Osteocyte (in vitro differentiated cells): ENCODE results near the gene EIPR1. TPM values are rescaled to one million over a fixed set of nuclear protein-coding genes. Genes with fewer than 3 reads are reported as not detected.

ENCODE experiments used
- DNase-seq: peaks from one replicate; pipeline ENCODE4 v3.0.0; 2021; ENCODE audit warnings: mixed read lengths; ENCODE audit not compliant: unreplicated experiment; ENCODE audit errors: extremely low spot score
- H3K27ac Mint-ChIP-seq: one replicate; pipeline ENCODE4 v1.8.0; 2021; ENCODE audit warnings: mild to moderate bottlenecking, mixed read lengths; ENCODE audit not compliant: unreplicated experiment
- H3K27me3 Mint-ChIP-seq: one replicate; pipeline ENCODE4 v1.8.0; 2021; ENCODE audit warnings: mixed read lengths; ENCODE audit not compliant: unreplicated experiment
- H3K36me3 Mint-ChIP-seq: one replicate; pipeline ENCODE4 v1.8.0; 2021; ENCODE audit warnings: mixed read lengths; ENCODE audit not compliant: unreplicated experiment
- H3K4me1 Mint-ChIP-seq: one replicate; pipeline ENCODE4 v1.8.0; 2021; ENCODE audit warnings: mixed read lengths; ENCODE audit not compliant: unreplicated experiment
- H3K4me3 Mint-ChIP-seq: one replicate; pipeline ENCODE4 v1.8.0; 2021; ENCODE audit warnings: mild to moderate bottlenecking, moderate library complexity, mixed read lengths; ENCODE audit not compliant: unreplicated experiment
- H3K9me3 Mint-ChIP-seq: one replicate; pipeline ENCODE4 v1.8.0; 2021; ENCODE audit warnings: mixed read lengths; ENCODE audit not compliant: unreplicated experiment
- total RNA-seq: library from RNA; stranded (reverse); gene quantifications from 2 replicates; pipeline ENCODE4 v1.2.1, GENCODE V29; 2021
- TF ChIP-seq, protein P1 (sequence below): fragments of 200-600 bp; sonication (generic); IDR thresholded peaks from 2 replicates; pipeline ENCODE4 v1.5.0; 2021; ENCODE audit warnings: antibody characterized with exemption, mild to moderate bottlenecking, moderate library complexity

Gene EIPR1
- total RNA-seq, 1 donor from 2014 or later = 19.9 TPM

GRCh38 chr2:3387011-3387410, 9.4 kb upstream of the EIPR1 start:
- Mint-ChIP-seq H3K36me3 (peaks cover 28% of the 10 kb centered on the region), H3K27me3 (no peaks in the 10 kb centered on the region), H3K27ac (peak overlapping the region; percentile 77), H3K4me1 (peaks cover 12% of the 10 kb centered on the region), H3K4me3 (no peak overlapping the region), H3K9me3 (no peaks in the 10 kb centered on the region)
- no peak for DNase-seq
- TF ChIP-seq, protein P1, sequence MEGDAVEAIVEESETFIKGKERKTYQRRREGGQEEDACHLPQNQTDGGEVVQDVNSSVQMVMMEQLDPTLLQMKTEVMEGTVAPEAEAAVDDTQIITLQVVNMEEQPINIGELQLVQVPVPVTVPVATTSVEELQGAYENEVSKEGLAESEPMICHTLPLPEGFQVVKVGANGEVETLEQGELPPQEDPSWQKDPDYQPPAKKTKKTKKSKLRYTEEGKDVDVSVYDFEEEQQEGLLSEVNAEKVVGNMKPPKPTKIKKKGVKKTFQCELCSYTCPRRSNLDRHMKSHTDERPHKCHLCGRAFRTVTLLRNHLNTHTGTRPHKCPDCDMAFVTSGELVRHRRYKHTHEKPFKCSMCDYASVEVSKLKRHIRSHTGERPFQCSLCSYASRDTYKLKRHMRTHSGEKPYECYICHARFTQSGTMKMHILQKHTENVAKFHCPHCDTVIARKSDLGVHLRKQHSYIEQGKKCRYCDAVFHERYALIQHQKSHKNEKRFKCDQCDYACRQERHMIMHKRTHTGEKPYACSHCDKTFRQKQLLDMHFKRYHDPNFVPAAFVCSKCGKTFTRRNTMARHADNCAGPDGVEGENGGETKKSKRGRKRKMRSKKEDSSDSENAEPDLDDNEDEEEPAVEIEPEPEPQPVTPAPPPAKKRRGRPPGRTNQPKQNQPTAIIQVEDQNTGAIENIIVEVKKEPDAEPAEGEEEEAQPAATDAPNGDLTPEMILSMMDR = no peak

DNA sequence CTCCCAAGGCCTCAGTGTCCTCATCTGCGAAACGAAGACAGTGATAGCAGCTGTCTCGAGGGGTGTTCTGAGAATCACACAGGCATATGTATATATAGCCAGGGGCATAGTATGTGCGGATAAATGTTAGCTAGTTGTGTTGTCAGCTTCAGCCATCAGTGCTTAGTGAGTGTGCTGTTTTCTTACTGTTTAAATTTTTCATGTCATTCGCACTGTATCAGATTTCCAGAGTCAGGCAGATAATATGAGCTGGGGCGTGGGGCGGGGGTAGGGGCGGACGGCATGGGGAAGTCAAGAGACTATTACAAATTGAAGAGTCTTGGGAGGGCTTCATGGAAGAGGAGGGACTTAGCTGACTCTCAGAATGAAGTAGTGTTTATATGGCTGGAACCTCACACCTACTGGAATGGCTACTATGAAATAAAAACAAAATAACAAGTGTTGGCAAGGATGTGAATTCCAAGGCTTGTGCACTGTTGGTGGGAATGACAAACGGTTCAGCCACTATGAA, 8.9 kb upstream of the EIPR1 start:
- Mint-ChIP-seq H3K36me3 (peaks cover 32% of the 10 kb centered on the region), H3K9me3 (no peaks in the 10 kb centered on the region), H3K4me3 (no peak overlapping the region), H3K27ac (peak overlapping the region; percentile 77), H3K27me3 (no peaks in the 10 kb centered on the region), H3K4me1 (peaks cover 16% of the 10 kb centered on the region)
- TF ChIP-seq, protein P1 = no peak
- DNase-seq = no peak

DNA sequence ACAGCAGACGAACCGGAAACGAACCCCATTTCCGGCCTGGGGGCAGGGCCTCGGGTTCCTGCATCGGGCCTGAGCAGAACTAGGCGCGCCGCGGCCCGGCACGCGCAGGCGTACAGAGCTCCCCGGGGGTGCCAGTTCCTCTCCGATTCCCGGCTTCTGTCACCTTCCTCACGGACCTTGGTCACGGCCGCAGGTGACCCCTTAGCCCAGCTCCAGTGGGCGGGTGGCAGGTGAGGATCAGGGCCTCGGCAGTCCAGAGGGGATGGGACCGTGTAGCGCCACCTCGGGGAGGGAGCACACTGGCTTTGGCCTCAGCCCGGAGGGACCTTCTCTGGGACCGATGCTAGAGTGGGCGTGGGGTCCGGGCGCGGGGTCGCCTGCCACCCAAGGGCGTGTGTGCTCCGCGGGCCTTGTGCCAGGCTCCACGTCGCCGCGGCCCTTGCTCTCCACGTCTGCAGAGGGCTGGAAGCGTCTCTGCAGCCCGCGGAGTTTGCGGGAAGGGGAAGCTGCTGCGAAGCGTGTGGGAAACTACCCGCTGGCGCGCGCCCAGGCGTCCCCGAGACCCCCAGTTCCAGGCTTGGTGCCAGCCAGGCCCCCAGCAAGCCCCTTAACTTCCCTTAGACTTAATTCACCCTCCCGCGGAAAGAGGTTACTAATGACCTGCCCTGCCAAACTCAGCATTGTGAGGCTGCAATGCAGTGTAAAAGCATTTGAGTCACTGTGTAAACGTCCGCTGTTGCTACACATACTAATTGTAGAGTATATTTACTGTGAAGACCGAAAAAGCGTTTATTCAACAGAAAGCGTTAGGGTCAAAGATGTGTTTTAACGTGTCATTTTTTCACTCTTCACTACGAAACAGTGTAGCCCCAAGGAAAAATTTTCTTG, 2.3 kb upstream of the EIPR1 start, which contains the start of gene TRAPPC12:
TRAPPC12 (plus strand) TSS at position 48 of the 888 bp plus-strand sequence. CDS start 7,930 bp downstream, outside the sequence.
- peak; percentile 95 for DNase-seq
- TF ChIP-seq, protein P1 = peak; percentile 61

GRCh38 chr2:3379339-3379646, 1.7 kb upstream of the EIPR1 start:
- peak overlapping the region; percentile 92 for H3K27ac Mint-ChIP-seq
- H3K27me3 Mint-ChIP-seq = no peaks in the 10 kb centered on the region
- H3K4me1 Mint-ChIP-seq = peaks cover 39% of the 10 kb centered on the region
- H3K36me3 Mint-ChIP-seq = peaks cover 8% of the 10 kb centered on the region
- TF ChIP-seq, protein P1 = no peak
- H3K9me3 Mint-ChIP-seq = no peaks in the 10 kb centered on the region
- DNase-seq = no peak
- peak overlapping the region; percentile 96 for H3K4me3 Mint-ChIP-seq

More for the DNA sequence above, 2.3 kb upstream of the EIPR1 start, which contains the start of gene TRAPPC12:
- peaks cover 10% of the 10 kb centered on the region for H3K36me3 Mint-ChIP-seq
- peak within 1 kb of the TSS; percentile 92 for H3K27ac Mint-ChIP-seq
- peak within 1 kb of the TSS; percentile 96 for H3K4me3 Mint-ChIP-seq
- H3K4me1 Mint-ChIP-seq = peaks cover 39% of the 10 kb centered on the region
- no peaks in the 10 kb centered on the region for H3K27me3 Mint-ChIP-seq
- no peaks in the 10 kb centered on the region for H3K9me3 Mint-ChIP-seq

- Mint-ChIP-seq H3K9me3 (no peaks in the 10 kb centered on the region), H3K27ac (peak overlapping the region; percentile 92), H3K36me3 (peaks cover 5% of the 10 kb centered on the region), H3K4me3 (peak overlapping the region; percentile 96), H3K27me3 (no peaks in the 10 kb centered on the region), H3K4me1 (peaks cover 39% of the 10 kb centered on the region)
- TF ChIP-seq, protein P1 = no peak
- DNase-seq = no peak
These were observed 373 bp downstream of the EIPR1 start for GRCh38 chr2:3377279-3377611.
